ENCODE data around the gene AKT3. TPM values are rescaled to one million over a fixed set of nuclear protein-coding genes. Genes with fewer than 3 reads are reported as not detected.

AKT3 gene
- total RNA-seq, 1 donor from 2014 or later: 36.2 TPM

- Histone ChIP-seq H3K4me2 (no peak overlapping the region), H3K4me1 (peaks cover 14% of the 10 kb centered on the region), H3K4me3 (no peak overlapping the region), H3K9ac (no peak overlapping the region), H2AFZ (replicated peaks) (no peak overlapping the region), H3K36me3 (no peaks in the 10 kb centered on the region), H3K27me3 (no peaks in the 10 kb centered on the region), H4K20me1 (ENCODE audit: low read depth) (no peaks in the 10 kb centered on the region), H3K79me2 (ENCODE audit: low read depth) (no peaks in the 10 kb centered on the region), H3K9me3 (ENCODE audit: low read depth) (no peaks in the 10 kb centered on the region), H3K27ac (no peak overlapping the region), H3F3A (ENCODE audit: low read depth) (peaks cover 6% of the 10 kb centered on the region)
- Mint-ChIP-seq H3K36me3 (peaks cover 9% of the 10 kb centered on the region), H3K9me3 (no peaks in the 10 kb centered on the region), H3K4me3 (no peak overlapping the region), H3K27ac (peak overlapping the region; percentile 7), H3K27me3 (ENCODE audit: insufficient read depth, low read depth) (peaks cover 13% of the 10 kb centered on the region), H3K4me1 (peaks cover 54% of the 10 kb centered on the region)
- no peak for DNase-seq (ENCODE audit: low spot score)
- TF ChIP-seq EZH2 (IDR thresholded peaks at IDR 0.05) (no peak), EZH2phosphoT487 (IDR thresholded peaks at IDR 0.05) (no peak), CTCF (IDR thresholded peaks at IDR 0.05) (no peak)
Observed at GRCh38 chr1:243493156-243494129, 356.6 kb downstream of the AKT3 start.

GRCh38 chr1:243490748-243491686 lies 359.0 kb downstream of the AKT3 start:
- no peaks in the 10 kb centered on the region for H3K36me3 ChIP-seq

More at GRCh38 chr1:243490748-243491686, 359.0 kb downstream of the AKT3 start:
- H3K27ac Mint-ChIP-seq: no peak overlapping the region
- Histone ChIP-seq H3K9me3 (ENCODE audit: low read depth) (no peaks in the 10 kb centered on the region), H3K4me1 (peaks cover 5% of the 10 kb centered on the region), H3K4me3 (no peak overlapping the region), H3F3A (ENCODE audit: low read depth) (peaks cover 6% of the 10 kb centered on the region), H3K4me2 (no peak overlapping the region), H3K79me2 (ENCODE audit: low read depth) (no peaks in the 10 kb centered on the region), H4K20me1 (ENCODE audit: low read depth) (no peaks in the 10 kb centered on the region), H3K27me3 (no peaks in the 10 kb centered on the region), H3K27ac (no peak overlapping the region), H2AFZ (replicated peaks) (no peak overlapping the region), H3K9ac (no peak overlapping the region)
- H3K4me3 Mint-ChIP-seq: no peak overlapping the region
- H3K27me3 Mint-ChIP-seq (ENCODE audit: insufficient read depth, low read depth): peaks cover 12% of the 10 kb centered on the region
- no peaks in the 10 kb centered on the region for H3K9me3 Mint-ChIP-seq
- no peak for DNase-seq (ENCODE audit: low spot score)
- H3K36me3 Mint-ChIP-seq: peaks cover 7% of the 10 kb centered on the region
- peaks cover 45% of the 10 kb centered on the region for H3K4me1 Mint-ChIP-seq
- TF ChIP-seq CTCF (IDR thresholded peaks at IDR 0.05) (no peak), EZH2phosphoT487 (IDR thresholded peaks at IDR 0.05) (no peak), EZH2 (IDR thresholded peaks at IDR 0.05) (no peak)

Measured in neural progenitor cell (in vitro differentiated cells).